ENCODE measurements around the gene FOXL2NB.
"Not testable (repeated sequence)": the region's sequence is repeated elsewhere in the genome, so short reads cannot be mapped to it uniquely, and the experiment has no call there.

FOXL2NB gene

DNA sequence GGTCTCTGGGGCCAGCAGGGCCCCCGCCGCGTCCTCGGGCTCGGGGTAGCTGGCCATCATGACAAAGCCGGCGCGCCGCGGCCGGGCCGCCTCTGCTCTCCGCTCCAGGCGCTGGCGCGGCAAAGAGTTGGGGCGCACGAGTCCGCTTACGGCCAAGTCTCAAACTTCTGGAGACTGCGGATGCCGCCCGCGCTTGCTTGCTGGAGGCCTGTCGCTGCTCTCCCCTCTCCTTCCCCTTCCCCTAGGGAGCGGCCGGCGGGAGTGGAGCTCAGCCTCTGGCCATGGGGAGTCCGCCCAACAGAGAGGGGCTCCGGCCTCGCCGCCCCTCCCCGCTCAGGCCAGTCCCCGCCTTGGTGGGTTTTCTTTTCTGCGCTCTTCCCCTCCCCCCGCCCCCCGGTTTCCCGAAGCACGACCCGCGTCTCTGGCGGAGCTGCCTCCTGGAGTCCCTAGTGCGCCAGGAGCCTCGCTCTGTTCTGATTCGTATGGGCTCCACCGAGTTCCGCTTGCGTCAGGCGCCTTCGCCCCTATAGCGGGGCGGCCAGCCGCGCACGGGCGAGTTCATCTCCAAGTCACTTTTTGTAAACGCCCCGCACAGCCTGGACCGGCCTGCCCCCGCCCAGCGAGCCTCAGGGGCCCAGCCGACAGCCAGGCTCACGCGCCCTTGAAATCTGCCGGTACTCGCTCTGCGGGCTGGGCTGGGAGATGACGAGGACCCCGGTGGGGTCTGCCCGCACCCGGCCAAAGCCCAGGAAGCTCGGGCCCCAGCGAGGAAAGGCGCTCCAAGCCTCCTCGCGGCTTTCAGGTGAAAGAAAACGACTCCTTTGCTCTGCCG is at the start of gene FOXL2NB, which contains the start of gene FOXL2:
Gene FOXL2NB (plus strand): TSS at position 555 of the 832 bp plus-strand sequence. CDS start 148 bp downstream, at position 703.
Gene FOXL2 (minus strand): TSS at position 475 of the 832 bp plus-strand sequence. CDS start 415 bp downstream, at position 60.
- peak; percentile 60 for DNase-seq (ENCODE audit: low read depth, low spot score)

DNA sequence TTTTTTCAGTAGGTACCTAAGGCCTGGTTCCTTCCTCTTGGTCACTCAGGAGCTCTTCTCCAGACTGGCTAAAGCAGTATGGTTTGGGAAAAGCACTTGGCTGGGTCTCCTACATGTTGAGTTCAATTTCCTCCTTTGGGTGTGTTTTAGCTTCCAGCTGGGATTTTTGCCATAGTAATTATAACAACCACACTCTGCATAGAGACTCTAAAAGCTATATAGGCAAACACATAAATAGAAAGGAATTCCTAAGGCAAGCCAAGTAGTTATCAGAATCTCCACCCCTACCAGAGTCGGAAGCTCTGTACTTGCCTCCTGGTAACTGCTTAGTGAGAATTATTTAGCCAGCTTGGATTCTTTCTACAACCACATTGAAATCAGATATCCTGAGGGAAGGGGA is 48.7 kb upstream of the FOXL2NB start:
- peak; percentile 70 for DNase-seq (ENCODE audit: low read depth, low spot score)

- DNase-seq (ENCODE audit: low read depth, low spot score): no peak
Measured at GRCh38 chr3:138898708-138899107, 48.3 kb upstream of the FOXL2NB start.

- DNase-seq (ENCODE audit: low read depth, low spot score): peak; percentile 48
Measured at GRCh38 chr3:138899351-138899991, 47.5 kb upstream of the FOXL2NB start.

- no peak for DNase-seq (ENCODE audit: low read depth, low spot score)
Measured at GRCh38 chr3:138901567-138901966, 45.5 kb upstream of the FOXL2NB start.

DNA sequence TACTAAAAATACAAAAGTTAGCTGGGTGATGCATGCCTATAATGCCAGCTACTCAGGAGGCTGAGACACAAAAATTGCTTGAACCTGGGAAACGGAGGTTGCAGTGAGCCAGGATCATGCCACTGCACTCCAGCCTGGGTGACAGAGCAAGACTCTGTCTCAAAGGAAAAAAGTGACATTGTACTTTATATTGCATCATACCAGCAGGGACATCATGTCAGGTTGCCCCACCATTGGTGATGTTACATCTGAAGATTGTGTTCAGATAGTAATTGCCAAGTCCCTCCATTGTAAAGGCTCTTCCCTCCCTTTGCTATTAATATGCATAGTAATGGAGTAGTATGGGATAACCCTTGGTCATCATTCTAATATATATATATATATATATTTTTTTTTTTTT is 44.8 kb upstream of the FOXL2NB start:
- DNase-seq (ENCODE audit: low read depth, low spot score): no peak

- no peak for DNase-seq (ENCODE audit: low read depth, low spot score)
Measured at GRCh38 chr3:138907539-138907938, 39.5 kb upstream of the FOXL2NB start.

DNA sequence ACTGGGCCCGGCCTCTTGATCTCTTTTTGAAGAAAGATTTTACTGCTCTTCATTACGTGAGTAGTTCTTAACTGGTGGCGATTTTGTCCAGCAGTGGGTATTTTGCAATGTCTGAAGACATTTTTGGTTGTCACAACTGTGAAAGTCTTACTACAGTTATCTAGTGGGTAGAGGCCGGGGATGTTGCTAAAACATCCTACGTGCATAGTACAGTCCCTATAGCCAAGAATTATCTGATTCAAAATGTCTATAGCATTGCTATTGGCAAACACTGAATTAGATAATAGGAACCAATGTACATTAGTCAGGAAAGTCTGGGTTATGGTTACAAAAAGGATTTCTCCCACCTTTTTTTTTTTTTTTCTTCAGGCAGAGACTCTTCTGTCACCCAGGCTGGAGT is 38.2 kb upstream of the FOXL2NB start:
- no peak for DNase-seq (ENCODE audit: low read depth, low spot score)

DNA sequence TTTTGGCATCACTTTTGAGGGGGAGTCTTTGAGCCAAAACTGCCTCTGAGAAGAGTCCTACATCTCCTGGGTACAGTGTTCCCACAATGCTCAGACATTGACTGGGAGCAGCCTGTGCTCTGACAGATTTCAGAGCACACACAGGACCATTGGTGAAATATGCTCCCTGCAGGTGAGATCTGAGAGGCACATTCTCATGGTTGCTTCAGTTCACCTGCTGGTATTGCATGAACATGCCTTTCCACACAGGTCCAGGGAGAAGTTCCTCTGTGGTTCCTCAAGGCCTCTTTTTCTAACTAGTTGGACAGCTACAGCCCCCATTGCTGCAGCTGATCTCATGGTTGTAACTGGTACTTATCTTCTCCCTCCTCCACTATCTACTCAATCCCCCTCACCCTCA is 37.1 kb upstream of the FOXL2NB start:
- DNase-seq (ENCODE audit: low read depth, low spot score): no peak

DNA sequence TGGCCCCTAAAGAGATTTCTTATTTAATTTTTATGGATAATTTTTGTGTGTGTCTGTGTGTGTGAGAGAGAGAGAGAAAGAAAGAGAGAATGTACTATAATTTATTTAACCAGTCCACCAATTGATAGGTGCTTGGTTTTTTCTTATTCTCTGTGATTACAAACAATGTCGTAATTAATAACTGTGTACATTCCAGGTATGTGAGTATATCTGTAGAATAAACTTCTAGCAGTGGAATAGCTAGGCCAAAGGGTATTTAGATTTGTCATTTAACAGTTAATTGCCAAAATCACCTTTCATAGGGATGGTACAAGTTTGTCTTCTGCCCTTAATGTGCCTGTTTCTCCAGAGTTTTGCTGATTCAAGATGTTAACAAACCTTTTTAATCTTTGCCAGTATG is 35.4 kb upstream of the FOXL2NB start:
- no peak for DNase-seq (ENCODE audit: low read depth, low spot score)

DNA sequence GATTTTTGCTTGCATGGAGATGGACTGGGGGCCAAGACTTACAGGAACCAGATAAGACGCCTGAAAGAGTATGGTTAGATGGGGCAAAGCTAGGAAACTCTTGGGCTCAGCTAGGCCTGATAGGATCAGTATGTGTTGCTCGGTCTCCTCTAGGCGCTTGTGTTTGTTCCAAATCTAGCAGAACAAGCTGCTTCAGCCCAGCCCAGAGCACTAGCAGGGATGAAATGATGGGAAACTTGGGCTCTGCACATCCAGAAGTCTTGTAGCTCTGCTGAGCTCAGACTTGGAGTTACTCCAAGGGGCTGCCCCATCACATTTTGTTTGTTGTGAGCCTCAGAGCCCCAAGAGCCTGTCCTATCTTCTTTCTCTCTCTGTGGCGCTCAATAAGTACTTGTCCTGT is 34.8 kb upstream of the FOXL2NB start:
- DNase-seq (ENCODE audit: low read depth, low spot score): no peak

DNA sequence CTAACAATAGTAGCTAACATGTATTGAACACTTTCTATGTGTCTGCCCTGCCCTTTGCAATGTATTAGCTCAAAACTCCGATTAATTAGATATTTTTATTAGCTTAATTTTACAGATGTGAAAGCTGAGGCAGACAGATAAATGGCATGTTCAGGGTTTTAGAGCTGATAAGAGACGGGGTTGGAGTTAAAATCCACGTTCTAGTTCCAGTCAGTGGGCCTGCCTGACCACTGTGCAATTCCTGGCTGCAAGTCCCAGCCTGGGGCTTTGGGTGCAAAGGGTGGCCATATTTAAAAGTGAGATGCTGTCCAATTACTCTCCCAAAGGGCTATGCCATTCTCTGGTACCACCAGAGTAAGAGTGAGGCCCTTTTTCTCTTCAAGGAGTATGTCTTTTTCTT is 33.3 kb upstream of the FOXL2NB start:
- no peak for DNase-seq (ENCODE audit: low read depth, low spot score)

DNA sequence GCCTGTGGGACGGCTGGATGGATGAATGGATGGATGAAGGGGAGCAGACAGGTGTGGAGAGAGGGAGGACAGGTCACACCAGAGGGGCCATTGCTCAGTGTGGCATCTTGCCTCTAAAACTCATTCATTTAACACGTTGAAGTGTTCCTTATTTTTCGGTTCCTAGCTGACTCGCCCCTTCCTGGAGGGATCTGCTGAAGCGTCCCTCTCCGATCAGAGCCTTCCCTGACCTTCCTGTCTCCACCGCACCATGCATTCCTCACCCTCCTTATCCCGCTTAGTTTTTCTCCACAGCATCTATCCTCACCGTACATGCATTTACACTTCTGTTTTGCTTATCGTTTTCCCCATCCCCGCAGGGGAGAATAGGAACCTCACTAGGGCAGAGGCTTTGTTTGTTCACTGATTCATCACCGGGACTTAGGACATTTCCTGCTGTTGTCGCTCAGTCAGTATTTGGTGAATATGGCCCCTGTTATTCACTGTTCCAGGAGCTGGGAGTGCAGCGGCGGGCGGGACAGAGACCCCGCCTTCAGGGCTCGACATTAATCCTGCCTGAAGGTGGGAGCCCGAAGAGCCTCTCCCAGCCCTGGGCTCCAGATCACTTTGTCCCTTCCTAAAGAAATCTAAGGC is 32.0 kb upstream of the FOXL2NB start:
- DNase-seq (ENCODE audit: low read depth, low spot score): no peak

GRCh38 chr3:138915503-138916498 is 31.2 kb upstream of the FOXL2NB start:
- DNase-seq (ENCODE audit: low read depth, low spot score): peak; percentile 97

- peak; percentile 16 for DNase-seq (ENCODE audit: low read depth, low spot score)
Measured at GRCh38 chr3:138916824-138917223, 30.2 kb upstream of the FOXL2NB start.

GRCh38 chr3:138919325-138919724 is 27.7 kb upstream of the FOXL2NB start:
- DNase-seq (ENCODE audit: low read depth, low spot score): no peak

- DNase-seq (ENCODE audit: low read depth, low spot score): peak; percentile 87
Measured at GRCh38 chr3:138921316-138922292, 25.4 kb upstream of the FOXL2NB start.

- not testable (repeated sequence) for DNase-seq (ENCODE audit: low read depth, low spot score)
Measured at GRCh38 chr3:138922400-138922799, 24.6 kb upstream of the FOXL2NB start.

- peak; percentile 89 for DNase-seq (ENCODE audit: low read depth, low spot score)
Measured at GRCh38 chr3:138923531-138923994, 23.5 kb upstream of the FOXL2NB start.
